ENCODE results near the gene MTOR.
A peak's percentile ranks its signal among the peaks of the same experiment; 100 is the strongest.
"Not testable (repeated sequence)": the region's sequence is repeated elsewhere in the genome, so short reads cannot be mapped to it uniquely, and the experiment has no call there.

The MTOR gene

DNA sequence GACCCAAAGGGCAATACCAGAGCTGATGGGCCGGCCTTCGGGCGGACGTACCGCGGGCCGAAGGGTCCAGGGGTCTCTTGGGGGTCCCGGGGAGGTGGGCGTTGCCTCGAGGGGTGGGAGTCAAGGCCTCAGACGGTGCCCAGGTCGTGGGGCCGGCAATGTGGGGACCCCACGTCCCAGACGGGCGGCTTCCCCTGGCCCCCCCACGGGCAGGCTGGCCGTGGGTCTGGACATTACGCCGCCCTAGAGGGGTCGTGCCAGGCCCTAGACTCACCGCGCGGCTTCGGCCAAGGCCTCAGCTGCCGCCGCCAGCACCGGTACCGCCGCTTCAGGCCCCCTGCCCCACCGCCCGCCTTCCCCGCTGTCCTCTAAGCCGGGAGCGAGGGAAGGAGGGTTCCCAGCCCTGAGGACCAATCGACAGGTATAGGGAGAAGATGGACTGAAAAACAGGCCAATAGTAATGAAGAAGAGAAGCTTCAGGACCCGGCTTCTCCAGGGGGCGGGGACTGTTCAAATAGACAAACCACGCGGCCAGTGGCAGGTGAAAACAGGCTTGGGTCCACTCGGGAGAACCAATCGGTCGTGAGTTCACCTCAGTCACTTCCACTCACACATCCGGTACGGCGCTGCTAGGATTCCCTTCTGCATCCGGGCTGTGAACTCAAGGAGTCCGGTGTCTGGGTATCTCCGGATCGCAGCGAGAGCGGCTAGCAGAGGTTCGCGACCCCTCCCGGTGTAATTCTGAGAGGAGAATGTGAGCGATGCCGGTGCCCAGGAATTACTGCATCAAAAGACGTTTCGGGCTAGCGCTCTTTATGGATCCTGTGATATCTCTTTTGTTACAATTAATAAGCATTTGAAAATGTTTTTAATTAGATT, at the start of gene MTOR:
MTOR (minus strand) TSS at position 381 of the 879 bp plus-strand sequence. CDS start 3,142 bp downstream, outside the sequence.
- Histone ChIP-seq H2AFZ (peak within 1 kb of the TSS; percentile 88), H3K4me2 (ENCODE audit: low read length) (peak within 1 kb of the TSS; percentile 85), H3K27ac (peak within 1 kb of the TSS; percentile 39), H3K79me2 (peaks cover 9% of the 10 kb centered on the region), H3K4me1 (no peaks in the 10 kb centered on the region), H3K27me3 (ENCODE audit: control insufficient read depth, insufficient read depth, low read length) (no peaks in the 10 kb centered on the region), H3K4me3 (ENCODE audit: low read depth, low read length) (peak within 1 kb of the TSS; percentile 81), H3K9me3 (ENCODE audit: control insufficient read depth, low read length) (no peaks in the 10 kb centered on the region), H3K9ac (peak within 1 kb of the TSS; percentile 87), H3K36me3 (ENCODE audit: control insufficient read depth, insufficient read depth, low read length) (no peaks in the 10 kb centered on the region)
- TF ChIP-seq, protein P1, sequence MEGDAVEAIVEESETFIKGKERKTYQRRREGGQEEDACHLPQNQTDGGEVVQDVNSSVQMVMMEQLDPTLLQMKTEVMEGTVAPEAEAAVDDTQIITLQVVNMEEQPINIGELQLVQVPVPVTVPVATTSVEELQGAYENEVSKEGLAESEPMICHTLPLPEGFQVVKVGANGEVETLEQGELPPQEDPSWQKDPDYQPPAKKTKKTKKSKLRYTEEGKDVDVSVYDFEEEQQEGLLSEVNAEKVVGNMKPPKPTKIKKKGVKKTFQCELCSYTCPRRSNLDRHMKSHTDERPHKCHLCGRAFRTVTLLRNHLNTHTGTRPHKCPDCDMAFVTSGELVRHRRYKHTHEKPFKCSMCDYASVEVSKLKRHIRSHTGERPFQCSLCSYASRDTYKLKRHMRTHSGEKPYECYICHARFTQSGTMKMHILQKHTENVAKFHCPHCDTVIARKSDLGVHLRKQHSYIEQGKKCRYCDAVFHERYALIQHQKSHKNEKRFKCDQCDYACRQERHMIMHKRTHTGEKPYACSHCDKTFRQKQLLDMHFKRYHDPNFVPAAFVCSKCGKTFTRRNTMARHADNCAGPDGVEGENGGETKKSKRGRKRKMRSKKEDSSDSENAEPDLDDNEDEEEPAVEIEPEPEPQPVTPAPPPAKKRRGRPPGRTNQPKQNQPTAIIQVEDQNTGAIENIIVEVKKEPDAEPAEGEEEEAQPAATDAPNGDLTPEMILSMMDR (IDR thresholded peaks at IDR 0.05) = no peak

DNA sequence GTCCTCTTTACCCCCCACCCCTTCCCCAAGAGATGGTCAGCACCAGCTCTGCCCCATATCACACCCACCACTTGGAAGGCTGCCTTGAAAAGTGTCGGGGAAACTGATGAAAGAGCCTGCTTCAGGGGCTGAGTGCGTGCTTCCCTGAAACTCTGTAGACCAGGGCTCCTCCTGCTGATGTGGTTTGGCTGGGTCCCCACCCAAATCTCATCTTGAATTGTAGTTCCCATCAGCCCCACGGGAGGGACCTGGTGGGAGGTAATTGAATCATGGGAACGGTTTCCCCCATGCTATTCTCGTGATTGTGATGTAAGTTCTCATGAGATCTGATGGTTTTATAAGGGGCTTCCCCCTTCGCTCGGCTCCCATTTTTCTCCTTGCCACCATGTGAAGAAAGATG, 47.0 kb upstream of the MTOR start:
- Histone ChIP-seq H3K4me3 (ENCODE audit: low read depth, low read length) (no peak overlapping the region), H3K4me2 (ENCODE audit: low read length) (no peak overlapping the region), H3K27ac (no peak overlapping the region), H3K79me2 (no peaks in the 10 kb centered on the region), H2AFZ (no peak overlapping the region), H3K4me1 (no peaks in the 10 kb centered on the region), H3K9ac (no peak overlapping the region), H3K9me3 (ENCODE audit: control insufficient read depth, low read length) (no peaks in the 10 kb centered on the region), H3K27me3 (ENCODE audit: control insufficient read depth, insufficient read depth, low read length) (no peaks in the 10 kb centered on the region), H3K36me3 (ENCODE audit: control insufficient read depth, insufficient read depth, low read length) (no peaks in the 10 kb centered on the region)
- TF ChIP-seq, protein P1 (IDR thresholded peaks at IDR 0.05) = no peak

DNA sequence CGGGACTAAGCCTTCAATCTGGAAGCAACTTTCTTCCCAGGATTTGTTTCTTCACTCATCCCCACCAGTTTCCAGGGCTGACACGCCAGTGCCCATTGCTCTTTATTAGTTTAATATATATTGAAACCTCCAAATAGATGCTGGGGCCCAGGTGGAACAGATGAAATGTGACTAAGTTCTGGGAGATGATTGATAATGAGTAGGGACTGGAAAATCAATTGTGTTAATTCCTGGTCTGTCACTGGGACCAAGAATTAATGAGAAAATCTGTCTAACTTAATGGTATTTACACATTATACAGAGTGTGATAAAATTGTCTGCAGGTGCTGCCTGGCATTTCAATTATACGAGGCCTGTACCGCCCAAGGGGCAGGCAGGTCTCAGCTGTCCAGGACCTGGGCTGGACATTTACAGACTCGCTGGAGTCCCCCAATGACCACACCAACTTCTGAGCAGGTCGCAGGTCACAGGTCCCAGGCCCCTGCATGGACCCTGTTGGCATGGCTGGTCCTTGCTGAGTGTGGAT, 46.4 kb upstream of the MTOR start:
- Histone ChIP-seq H3K4me3 (ENCODE audit: low read depth, low read length) (no peak overlapping the region), H3K9me3 (ENCODE audit: control insufficient read depth, low read length) (no peaks in the 10 kb centered on the region), H3K27me3 (ENCODE audit: control insufficient read depth, insufficient read depth, low read length) (no peaks in the 10 kb centered on the region), H3K36me3 (ENCODE audit: control insufficient read depth, insufficient read depth, low read length) (no peaks in the 10 kb centered on the region), H3K27ac (no peak overlapping the region), H2AFZ (no peak overlapping the region), H3K79me2 (no peaks in the 10 kb centered on the region), H3K4me2 (ENCODE audit: low read length) (no peak overlapping the region), H3K9ac (no peak overlapping the region), H3K4me1 (no peaks in the 10 kb centered on the region)
- TF ChIP-seq, protein P1 (IDR thresholded peaks at IDR 0.05) = no peak

DNA sequence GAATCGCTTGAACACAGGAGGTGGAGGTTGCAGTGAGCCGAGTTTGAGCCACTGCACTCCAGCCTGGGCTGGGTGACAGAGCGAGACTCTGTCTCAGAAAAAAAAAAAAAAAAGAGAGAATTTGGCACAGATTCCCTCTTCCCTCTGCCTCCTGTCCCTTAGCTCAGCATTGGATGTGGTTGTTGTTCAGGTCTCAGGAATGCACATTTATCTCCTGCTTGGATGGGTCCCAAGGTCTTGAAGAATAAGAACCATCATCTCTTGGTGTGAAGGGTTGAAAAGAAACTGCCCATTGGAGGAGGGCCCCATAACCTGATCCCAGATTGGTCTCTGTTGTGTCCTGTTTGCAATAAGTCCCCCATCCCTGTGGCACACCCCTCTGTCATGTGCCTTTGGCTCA, 45.5 kb upstream of the MTOR start:
- Histone ChIP-seq H3K36me3 (ENCODE audit: control insufficient read depth, insufficient read depth, low read length) (no peaks in the 10 kb centered on the region), H3K79me2 (no peaks in the 10 kb centered on the region), H2AFZ (no peak overlapping the region), H3K9me3 (ENCODE audit: control insufficient read depth, low read length) (no peaks in the 10 kb centered on the region), H3K4me2 (ENCODE audit: low read length) (no peak overlapping the region), H3K27me3 (ENCODE audit: control insufficient read depth, insufficient read depth, low read length) (no peaks in the 10 kb centered on the region), H3K4me3 (ENCODE audit: low read depth, low read length) (no peak overlapping the region), H3K27ac (no peak overlapping the region), H3K4me1 (no peaks in the 10 kb centered on the region), H3K9ac (no peak overlapping the region)
- TF ChIP-seq, protein P1 (IDR thresholded peaks at IDR 0.05) = no peak

DNA sequence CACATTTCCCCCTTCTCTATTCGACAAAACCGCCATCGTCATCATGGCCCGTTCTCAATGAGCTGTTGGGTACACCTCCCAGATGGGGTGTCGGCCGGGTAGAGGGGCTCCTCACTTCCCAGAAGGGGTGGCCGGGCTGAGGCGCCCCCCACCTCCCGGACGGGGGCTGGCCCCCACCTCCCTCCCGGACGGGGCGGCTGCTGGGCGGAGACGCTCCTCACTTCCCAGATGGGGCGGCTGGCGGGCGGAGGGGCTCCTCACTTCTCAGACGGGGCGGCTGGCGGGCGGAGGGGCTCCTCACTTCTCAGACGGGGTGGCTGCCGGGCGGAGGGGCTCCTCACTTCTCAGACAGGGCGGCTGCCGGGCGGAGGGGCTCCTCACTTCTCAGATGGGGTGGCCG, 43.2 kb upstream of the MTOR start:
- not testable (repeated sequence) for H2AFZ ChIP-seq; H3K4me3 ChIP-seq (ENCODE audit: low read depth, low read length); H3K4me2 ChIP-seq (ENCODE audit: low read length); H3K36me3 ChIP-seq (ENCODE audit: control insufficient read depth, insufficient read depth, low read length); H3K27me3 ChIP-seq (ENCODE audit: control insufficient read depth, insufficient read depth, low read length); H3K27ac ChIP-seq; H3K79me2 ChIP-seq; H3K9me3 ChIP-seq (ENCODE audit: control insufficient read depth, low read length); H3K4me1 ChIP-seq; H3K9ac ChIP-seq

All from parathyroid adenoma (tissue), 2 donors.